ENCODE results near the gene IMP3.

GRCh38 chr15:75688831-75689230 lies 48.8 kb upstream of the IMP3 start:
- TF ChIP-seq CTCF (optimal IDR thresholded peaks at IDR 0.05 in 1 of 3, IDR thresholded peaks at IDR 0.05 in 1 of 3, conservative IDR thresholded peaks at IDR 0.05 in 1 of 3; ENCODE audit: extremely low read depth in 1 of 3, insufficient read depth in 2 of 3, low read length in 3 of 3) (no peak), EZH2 (IDR thresholded peaks at IDR 0.05; ENCODE audit: low read length) (no peak)
